NOMO-1 treated with dmso at 0.1 percent for 144 hours (cell line): ENCODE measurements around the gene WDR75.

Experiments used
- DNase-seq: peaks from one replicate; lab custom pipeline; 2025; ENCODE audit not compliant: unreplicated experiment; lab: John Stamatoyannopoulos, UW

The WDR75 gene

GRCh38 chr2:189492451-189492850 lies 51.2 kb downstream of the WDR75 start:
- DNase-seq, result no peak

GRCh38 chr2:189498205-189498604 lies 56.9 kb downstream of the WDR75 start:
- no peak for DNase-seq

- no peak for DNase-seq
Observed at GRCh38 chr2:189499137-189499536, 57.9 kb downstream of the WDR75 start.

- DNase-seq, result no peak
Observed at GRCh38 chr2:189500456-189501160, 59.3 kb downstream of the WDR75 start.

GRCh38 chr2:189501487-189501886 lies 60.2 kb downstream of the WDR75 start:
- DNase-seq, result no peak

- no peak for DNase-seq
Observed at GRCh38 chr2:189502714-189503113, 61.4 kb downstream of the WDR75 start.

- DNase-seq, result no peak
Observed at GRCh38 chr2:189504238-189504637, 63.0 kb downstream of the WDR75 start.

GRCh38 chr2:189505492-189505891 lies 64.2 kb downstream of the WDR75 start:
- DNase-seq, result no peak

GRCh38 chr2:189506514-189506976 lies 65.3 kb downstream of the WDR75 start:
- peak; percentile 43 for DNase-seq

GRCh38 chr2:189511210-189511959 lies 70.1 kb downstream of the WDR75 start:
- DNase-seq, result no peak

- DNase-seq, result no peak
Observed at GRCh38 chr2:189511960-189512319, 70.7 kb downstream of the WDR75 start.

GRCh38 chr2:189512879-189513278 lies 71.6 kb downstream of the WDR75 start:
- DNase-seq, result no peak

- peak; percentile 87 for DNase-seq
Observed at GRCh38 chr2:189514104-189514503, 72.8 kb downstream of the WDR75 start.

GRCh38 chr2:189515264-189515663 lies 74.0 kb downstream of the WDR75 start:
- no peak for DNase-seq

- peak; percentile 85 for DNase-seq
Observed at GRCh38 chr2:189516546-189516945, 75.3 kb downstream of the WDR75 start.

GRCh38 chr2:189517847-189518535 lies 76.7 kb downstream of the WDR75 start:
- DNase-seq, result no peak

GRCh38 chr2:189519631-189520387 lies 78.5 kb downstream of the WDR75 start:
- no peak for DNase-seq

GRCh38 chr2:189521699-189522434 lies 80.6 kb downstream of the WDR75 start:
- DNase-seq, result no peak

- no peak for DNase-seq
Observed at GRCh38 chr2:189522435-189523151, 81.3 kb downstream of the WDR75 start.

GRCh38 chr2:189524746-189525145 lies 83.5 kb downstream of the WDR75 start:
- DNase-seq, result no peak
